Measurements from ENCODE around the gene PITPNM3. TPM values are rescaled to one million over a fixed set of nuclear protein-coding genes. Genes with fewer than 3 reads are reported as not detected.
A peak's percentile ranks its signal among the peaks of the same experiment; 100 is the strongest.

PITPNM3 gene
- total and polyA plus RNA-seq, 4 experiments from 2014 or later, result 0.05 to 0.50 (median 0.29) TPM; not detected in 1

DNA sequence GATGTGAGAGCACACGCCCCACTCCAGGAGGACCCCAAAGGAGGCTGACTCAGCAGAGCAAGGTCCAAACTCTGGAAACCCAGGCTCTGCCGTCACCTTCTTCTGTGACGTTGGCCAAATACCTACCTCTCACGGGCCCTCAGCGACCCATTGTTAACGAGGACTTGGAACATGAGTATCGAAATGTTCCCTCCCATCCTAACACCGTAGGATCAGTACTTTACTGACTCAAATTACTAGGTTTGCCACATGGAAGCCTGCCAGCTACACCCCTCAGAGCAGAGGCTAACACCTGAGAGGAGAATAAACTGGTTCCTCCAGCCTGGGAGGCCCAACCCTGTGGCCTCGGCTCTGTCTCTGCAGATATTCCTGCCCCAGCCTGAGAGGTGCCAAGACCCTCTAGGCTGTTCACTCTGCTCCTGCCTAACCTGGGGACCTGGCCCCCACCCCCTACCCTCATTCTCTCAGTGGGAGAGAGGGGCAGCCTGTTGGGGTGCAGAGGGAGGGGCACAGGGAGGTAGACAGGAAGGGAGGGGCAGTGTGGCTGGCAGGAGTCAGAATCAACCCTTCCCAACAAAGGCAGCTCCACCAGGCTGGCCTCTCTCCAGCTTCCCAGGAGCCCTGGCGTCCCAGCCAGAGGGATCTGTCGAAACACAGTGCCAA lies 4.4 kb downstream of the PITPNM3 start:
- no peak overlapping the region for H3K27ac Mint-ChIP-seq
- intact Hi-C loops (cut with micrococcal nuclease), result no loop called here
- no peak overlapping the region for H3K27ac ChIP-seq (ENCODE audit: low read depth, low read length)
- H3K36me3 ChIP-seq (ENCODE audit: insufficient read depth, low read length), result no peaks in the 10 kb centered on the region
- H3K27me3 Mint-ChIP-seq, result peaks cover 22 to 27% of the 10 kb centered on the region in 2 donors
- no peak for DNase-seq
- ChIA-PET CTCF (ENCODE audit: partially characterized antibody) (no interaction called here), POLR2A (ENCODE audit: partially characterized antibody) (no interaction called here)
- H3K4me3 ChIP-seq (ENCODE audit: low read length in 2 of 2), result no peak overlapping the region
- peaks cover 21% of the 10 kb centered on the region for H3K4me1 ChIP-seq (ENCODE audit: insufficient read depth, low read length)
- no peaks in the 10 kb centered on the region for H3K9me3 ChIP-seq (ENCODE audit: control insufficient read depth in 1 of 2, low read length in 2 of 2)
- H3K9me3 Mint-ChIP-seq, result peaks cover 0 to 2% (median 0%) of the 10 kb centered on the region in 8 donors
- H3K27me3 ChIP-seq (ENCODE audit: insufficient read depth, low read length), result peaks cover 10% of the 10 kb centered on the region
- H3K36me3 Mint-ChIP-seq, result no peaks in the 10 kb centered on the region
- H3K4me1 Mint-ChIP-seq, result peaks cover 12 to 26% (median 19%) of the 10 kb centered on the region in 4 donors
- H3K4me3 Mint-ChIP-seq, result no peak overlapping the region

DNA sequence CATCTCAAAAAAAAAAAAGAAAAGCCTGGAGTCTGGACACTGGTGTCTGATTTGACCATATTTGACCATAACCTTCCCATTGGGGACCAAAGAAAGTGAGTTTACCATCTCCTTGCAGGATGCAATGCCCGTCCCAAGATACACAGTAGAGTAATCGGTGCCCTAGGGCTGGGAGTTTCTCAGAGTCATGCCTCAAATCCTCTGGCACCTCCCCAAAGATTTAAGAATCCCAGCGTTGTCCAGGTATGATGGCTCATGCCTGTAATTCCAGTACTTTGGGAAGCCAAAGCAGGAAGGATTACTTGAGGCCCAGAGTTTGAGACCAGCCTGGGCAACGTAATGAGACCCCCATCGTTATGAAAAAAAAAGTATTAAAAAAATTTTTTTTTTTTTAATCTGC lies 5.0 kb downstream of the PITPNM3 start:
- Mint-ChIP-seq H3K27ac (no peak overlapping the region), H3K27me3 (peaks cover 17 to 23% of the 10 kb centered on the region in 2 donors), H3K4me1 (peaks cover 12 to 23% (median 18%) of the 10 kb centered on the region in 4 donors), H3K4me3 (no peak overlapping the region), H3K36me3 (no peaks in the 10 kb centered on the region), H3K9me3 (peaks cover 0 to 2% (median 0%) of the 10 kb centered on the region in 8 donors)
- no peak for DNase-seq
- CTCF ChIA-PET (ENCODE audit: partially characterized antibody), result no interaction called here
- POLR2A ChIA-PET (ENCODE audit: partially characterized antibody), result no interaction called here
- Histone ChIP-seq H3K4me1 (ENCODE audit: insufficient read depth, low read length) (peaks cover 17% of the 10 kb centered on the region), H3K36me3 (ENCODE audit: insufficient read depth, low read length) (no peaks in the 10 kb centered on the region), H3K4me3 (ENCODE audit: low read length in 2 of 2) (no peak overlapping the region), H3K27ac (ENCODE audit: low read depth, low read length) (no peak overlapping the region), H3K27me3 (ENCODE audit: insufficient read depth, low read length) (peaks cover 10% of the 10 kb centered on the region), H3K9me3 (ENCODE audit: control insufficient read depth in 1 of 2, low read length in 2 of 2) (no peaks in the 10 kb centered on the region)
- intact Hi-C loops (cut with micrococcal nuclease), result no loop called here

DNA sequence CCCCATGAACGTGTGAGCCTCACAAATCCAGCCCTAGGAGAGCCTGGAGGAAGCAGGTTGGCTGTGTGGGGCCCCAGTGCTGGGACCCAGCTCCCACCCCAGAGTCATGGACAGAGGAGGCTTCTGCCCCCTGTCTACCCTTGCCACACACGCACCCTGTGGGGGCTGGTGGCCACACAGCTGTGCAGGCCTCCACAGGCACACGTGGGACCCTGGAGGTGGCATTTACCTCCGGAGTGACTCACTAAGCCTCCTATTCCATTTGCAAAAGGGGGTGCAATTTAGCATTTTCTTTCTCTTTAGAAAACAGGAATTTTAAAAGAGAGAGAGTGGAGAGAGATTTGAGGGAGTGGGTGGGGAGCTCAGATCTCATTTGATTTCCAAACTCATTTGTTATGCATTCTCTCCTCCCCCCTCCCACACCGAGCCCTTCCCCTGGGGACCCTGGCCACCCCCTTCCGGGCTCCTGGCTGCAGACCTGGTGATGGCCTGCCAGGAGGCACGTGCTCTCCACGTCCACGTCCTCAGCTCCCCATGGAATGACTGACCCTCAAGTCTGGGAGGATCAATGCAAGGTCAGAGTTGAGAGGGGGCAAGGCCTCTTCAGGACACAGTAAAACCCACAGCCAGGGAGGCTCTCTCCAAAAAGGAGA lies 6.8 kb downstream of the PITPNM3 start:
- H3K4me1 Mint-ChIP-seq, result peaks cover 8 to 13% (median 10%) of the 10 kb centered on the region in 4 donors
- ChIA-PET POLR2A (ENCODE audit: partially characterized antibody) (no interaction called here), CTCF (ENCODE audit: partially characterized antibody) (no interaction called here)
- Histone ChIP-seq H3K4me1 (ENCODE audit: insufficient read depth, low read length) (peaks cover 10% of the 10 kb centered on the region), H3K36me3 (ENCODE audit: insufficient read depth, low read length) (no peaks in the 10 kb centered on the region), H3K27me3 (ENCODE audit: insufficient read depth, low read length) (peaks cover 3% of the 10 kb centered on the region), H3K9me3 (ENCODE audit: control insufficient read depth in 1 of 2, low read length in 2 of 2) (no peaks in the 10 kb centered on the region), H3K27ac (ENCODE audit: low read depth, low read length) (no peak overlapping the region), H3K4me3 (ENCODE audit: low read length in 2 of 2) (no peak overlapping the region)
- H3K27ac Mint-ChIP-seq, result no peak overlapping the region
- H3K4me3 Mint-ChIP-seq, result no peak overlapping the region
- intact Hi-C loops (cut with micrococcal nuclease), result no loop called here
- no peaks in the 10 kb centered on the region for H3K36me3 Mint-ChIP-seq
- peaks cover 6 to 14% of the 10 kb centered on the region in 2 donors for H3K27me3 Mint-ChIP-seq
- DNase-seq, result no peak
- peaks cover 0 to 2% (median 0%) of the 10 kb centered on the region in 8 donors for H3K9me3 Mint-ChIP-seq

DNA sequence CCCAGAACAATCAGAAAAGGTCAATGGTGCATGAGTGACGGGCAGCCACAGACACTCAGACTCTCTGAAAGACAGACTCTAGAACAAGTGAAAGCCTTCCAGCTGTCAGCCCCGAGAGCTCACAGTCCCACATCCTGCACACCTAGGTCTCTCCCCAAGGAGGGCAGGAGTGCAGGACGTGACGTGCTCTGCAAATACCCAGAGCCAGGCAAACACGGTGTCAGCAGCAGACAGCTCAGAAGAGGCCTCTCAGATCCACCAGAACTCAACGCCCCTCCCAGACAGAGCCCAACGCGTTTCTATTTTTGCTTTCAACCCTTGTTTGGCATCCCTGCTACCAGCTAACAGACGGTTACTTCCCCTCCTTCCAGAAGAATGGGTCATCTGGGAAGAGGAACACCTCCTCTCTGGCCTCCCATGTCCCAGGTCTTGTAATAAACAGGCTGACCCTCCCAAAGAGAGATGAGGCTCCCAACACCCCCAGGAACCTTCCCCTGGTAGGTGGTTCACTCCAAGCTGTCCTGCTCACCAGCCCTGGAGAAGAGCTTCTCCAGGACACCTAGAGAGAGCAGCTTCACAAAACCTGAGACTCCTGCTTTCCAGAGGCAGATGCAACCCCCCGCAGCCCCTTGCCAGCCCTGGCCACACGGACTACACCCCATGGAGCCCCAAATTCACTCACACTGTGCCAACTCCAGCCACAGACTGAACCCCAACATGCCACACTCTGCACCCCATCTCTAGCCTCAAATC lies 7.6 kb downstream of the PITPNM3 start:
- Histone ChIP-seq H3K4me1 (ENCODE audit: insufficient read depth, low read length) (peaks cover 10% of the 10 kb centered on the region), H3K36me3 (ENCODE audit: insufficient read depth, low read length) (no peaks in the 10 kb centered on the region), H3K27me3 (ENCODE audit: insufficient read depth, low read length) (no peaks in the 10 kb centered on the region), H3K27ac (ENCODE audit: low read depth, low read length) (no peak overlapping the region), H3K4me3 (ENCODE audit: low read length in 2 of 2) (no peak overlapping the region), H3K9me3 (ENCODE audit: control insufficient read depth in 1 of 2, low read length in 2 of 2) (no peaks in the 10 kb centered on the region)
- Mint-ChIP-seq H3K27ac (peak overlapping the region in 2 of 7 donors; percentile 53 to 66), H3K4me3 (peak overlapping the region in 3 of 8 donors; percentile 42 to 68 (median 45)), H3K36me3 (no peaks in the 10 kb centered on the region), H3K27me3 (peaks cover 3 to 6% of the 10 kb centered on the region in 2 donors), H3K9me3 (no peaks in the 10 kb centered on the region), H3K4me1 (peaks cover 8 to 12% (median 9%) of the 10 kb centered on the region in 4 donors)
- ChIA-PET POLR2A (ENCODE audit: partially characterized antibody) (no interaction called here), CTCF (ENCODE audit: partially characterized antibody) (no interaction called here)
- peak in 2 of 5 donors; percentile 18 to 23 for DNase-seq
- intact Hi-C loops (cut with micrococcal nuclease), result no loop called here

DNA sequence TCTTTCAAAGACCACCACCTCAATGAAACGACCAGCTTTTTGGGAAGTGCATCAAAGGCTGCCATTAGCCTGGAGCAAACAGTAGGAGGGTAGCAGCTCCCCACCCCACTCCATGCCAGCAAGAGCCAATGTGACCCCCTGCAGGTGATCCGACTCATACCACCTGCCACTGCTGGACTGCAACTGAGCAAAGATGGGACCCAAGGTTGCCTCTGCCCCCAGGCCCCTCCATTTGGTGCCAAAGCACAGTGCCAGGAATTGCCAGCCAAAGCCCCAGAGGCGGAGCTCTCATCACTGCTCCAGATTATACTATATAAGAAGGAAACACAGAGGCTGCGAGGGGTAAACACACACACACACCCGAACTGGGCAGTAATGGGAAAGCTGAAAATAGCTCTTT lies 8.3 kb downstream of the PITPNM3 start:
- Histone ChIP-seq H3K27ac (ENCODE audit: low read depth, low read length) (no peak overlapping the region), H3K36me3 (ENCODE audit: insufficient read depth, low read length) (no peaks in the 10 kb centered on the region), H3K27me3 (ENCODE audit: insufficient read depth, low read length) (no peaks in the 10 kb centered on the region), H3K4me3 (ENCODE audit: low read length in 2 of 2) (no peak overlapping the region), H3K4me1 (ENCODE audit: insufficient read depth, low read length) (peaks cover 10% of the 10 kb centered on the region), H3K9me3 (ENCODE audit: control insufficient read depth in 1 of 2, low read length in 2 of 2) (no peaks in the 10 kb centered on the region)
- Mint-ChIP-seq H3K27me3 (peaks cover 0 to 2% of the 10 kb centered on the region in 2 donors), H3K4me3 (peak overlapping the region in 3 of 8 donors; percentile 42 to 68 (median 43)), H3K4me1 (peaks cover 8 to 12% (median 9%) of the 10 kb centered on the region in 4 donors), H3K9me3 (no peaks in the 10 kb centered on the region), H3K27ac (no peak overlapping the region), H3K36me3 (no peaks in the 10 kb centered on the region)
- ChIA-PET CTCF (ENCODE audit: partially characterized antibody) (no interaction called here), POLR2A (ENCODE audit: partially characterized antibody) (no interaction called here)
- DNase-seq, result no peak
- intact Hi-C loops (cut with micrococcal nuclease), result no loop called here

DNA sequence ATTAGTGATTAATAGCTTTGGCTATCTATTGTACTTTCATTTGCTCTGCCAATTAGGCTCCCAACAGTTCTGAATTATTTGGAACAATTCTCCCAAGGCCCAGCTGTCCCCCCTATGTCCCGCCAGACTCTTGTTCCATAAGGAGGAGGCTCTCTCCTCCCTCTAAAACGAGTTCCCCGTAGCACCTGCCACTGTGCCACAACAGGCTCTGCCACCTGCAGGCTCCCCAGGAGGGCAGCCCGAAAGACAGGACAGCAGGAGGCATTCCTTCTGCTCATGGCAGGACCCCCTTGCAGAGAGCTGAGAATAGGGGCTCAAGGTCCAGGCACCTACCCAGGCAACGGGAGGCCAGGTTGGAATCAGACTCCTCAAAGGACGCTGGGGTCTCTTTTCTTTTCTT lies 9.0 kb downstream of the PITPNM3 start:
- no peaks in the 10 kb centered on the region for H3K9me3 ChIP-seq (ENCODE audit: control insufficient read depth in 1 of 2, low read length in 2 of 2)
- CTCF ChIA-PET (ENCODE audit: partially characterized antibody), result no interaction called here
- intact Hi-C loops (cut with micrococcal nuclease), result no loop called here
- H3K36me3 Mint-ChIP-seq, result no peaks in the 10 kb centered on the region
- H3K4me1 Mint-ChIP-seq, result peaks cover 8 to 12% (median 9%) of the 10 kb centered on the region in 4 donors
- H3K36me3 ChIP-seq (ENCODE audit: insufficient read depth, low read length), result no peaks in the 10 kb centered on the region
- H3K9me3 Mint-ChIP-seq, result no peaks in the 10 kb centered on the region
- H3K27ac ChIP-seq (ENCODE audit: low read depth, low read length), result no peak overlapping the region
- H3K27me3 Mint-ChIP-seq, result peaks cover 0 to under 1% of the 10 kb centered on the region in 2 donors
- H3K27ac Mint-ChIP-seq, result no peak overlapping the region
- POLR2A ChIA-PET (ENCODE audit: partially characterized antibody), result no interaction called here
- no peaks in the 10 kb centered on the region for H3K27me3 ChIP-seq (ENCODE audit: insufficient read depth, low read length)
- H3K4me1 ChIP-seq (ENCODE audit: insufficient read depth, low read length), result peaks cover 10% of the 10 kb centered on the region
- no peak for DNase-seq
- H3K4me3 ChIP-seq (ENCODE audit: low read length in 2 of 2), result no peak overlapping the region
- H3K4me3 Mint-ChIP-seq, result no peak overlapping the region

DNA sequence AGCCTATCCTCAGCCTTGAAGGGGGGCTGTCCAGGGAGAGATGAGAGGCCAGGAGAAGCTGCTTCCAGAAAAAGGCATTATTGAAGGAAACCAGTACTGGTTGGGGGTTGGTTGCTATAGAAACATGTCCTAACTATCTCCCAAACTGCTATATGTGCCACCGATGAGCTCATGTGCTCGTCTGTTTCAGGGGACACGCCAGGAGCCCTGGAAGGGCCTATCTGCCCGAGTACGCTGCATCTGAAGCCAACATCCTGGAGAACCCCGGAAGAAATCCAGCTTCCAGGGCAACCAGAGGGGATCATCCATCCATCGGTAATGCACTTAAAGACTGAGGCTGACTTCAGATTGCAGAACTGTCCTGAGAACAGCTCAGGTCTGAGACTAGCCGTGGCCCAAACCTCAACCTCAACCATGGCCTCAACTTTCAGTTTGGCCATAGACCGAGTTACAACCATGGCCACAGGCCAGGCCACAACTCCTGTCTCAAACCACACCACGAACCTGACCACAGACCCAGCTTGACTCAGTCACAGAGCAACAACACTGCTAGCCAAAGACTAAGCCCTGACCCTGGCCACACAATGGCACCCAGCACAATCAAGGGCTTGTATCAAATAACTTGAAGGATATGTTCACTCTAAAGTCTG lies 10.2 kb downstream of the PITPNM3 start:
- Histone ChIP-seq H3K4me3 (ENCODE audit: low read length in 2 of 2) (no peak overlapping the region), H3K9me3 (ENCODE audit: control insufficient read depth in 1 of 2, low read length in 2 of 2) (no peaks in the 10 kb centered on the region), H3K27ac (ENCODE audit: low read depth, low read length) (no peak overlapping the region), H3K4me1 (ENCODE audit: insufficient read depth, low read length) (peaks cover 10% of the 10 kb centered on the region), H3K27me3 (ENCODE audit: insufficient read depth, low read length) (no peaks in the 10 kb centered on the region), H3K36me3 (ENCODE audit: insufficient read depth, low read length) (no peaks in the 10 kb centered on the region)
- CTCF ChIA-PET (ENCODE audit: partially characterized antibody), result no interaction called here
- Mint-ChIP-seq H3K4me1 (peaks cover 8 to 12% (median 9%) of the 10 kb centered on the region in 4 donors), H3K4me3 (no peak overlapping the region), H3K27ac (no peak overlapping the region), H3K36me3 (no peaks in the 10 kb centered on the region), H3K9me3 (no peaks in the 10 kb centered on the region), H3K27me3 (peaks cover 0 to 1% of the 10 kb centered on the region in 2 donors)
- DNase-seq, result no peak
- POLR2A ChIA-PET (ENCODE audit: partially characterized antibody), result no interaction called here
- intact Hi-C loops (cut with micrococcal nuclease), result no loop called here
